Measurements from ENCODE around the gene RNF44.

RNF44 gene

GRCh38 chr5:176534640-176535039 is 2.6 kb downstream of the RNF44 start:
- no peak for DNase-seq

DNA sequence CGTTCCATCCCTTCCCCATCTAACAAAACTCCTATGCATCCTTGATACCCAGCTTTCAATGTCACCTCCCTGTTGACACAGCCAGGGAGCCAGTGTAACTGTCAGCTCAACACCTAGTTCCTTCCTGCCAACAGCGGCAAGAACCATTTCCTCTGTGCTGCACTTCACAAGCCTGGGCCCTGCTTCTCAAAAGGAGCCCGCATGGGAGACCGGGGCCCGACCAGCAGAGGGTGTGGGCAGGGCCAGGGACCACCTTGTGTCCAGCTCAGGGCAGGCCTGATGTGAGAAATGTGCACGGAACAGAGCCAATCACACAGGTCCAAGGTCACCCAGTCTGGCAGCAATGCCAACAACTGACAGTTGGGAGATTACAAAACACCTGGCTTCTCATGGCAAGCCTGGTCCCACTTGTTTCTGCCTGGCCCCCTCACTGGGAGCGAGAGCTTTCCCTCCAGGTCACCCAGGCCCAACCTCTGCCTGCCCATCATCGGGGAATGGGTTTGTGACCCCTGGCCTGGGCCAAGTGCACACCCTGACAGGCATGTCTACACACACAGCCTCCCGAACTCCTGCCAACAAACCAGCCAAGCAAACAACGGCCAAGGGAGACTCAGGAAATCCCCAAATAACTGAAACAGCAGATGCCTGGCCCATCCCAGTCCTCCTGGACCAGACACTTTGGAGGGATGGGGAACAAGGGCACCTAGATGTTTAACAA is 3.1 kb downstream of the RNF44 start:
- peak in 1 of 2 experiments; percentile 51 for DNase-seq

DNA sequence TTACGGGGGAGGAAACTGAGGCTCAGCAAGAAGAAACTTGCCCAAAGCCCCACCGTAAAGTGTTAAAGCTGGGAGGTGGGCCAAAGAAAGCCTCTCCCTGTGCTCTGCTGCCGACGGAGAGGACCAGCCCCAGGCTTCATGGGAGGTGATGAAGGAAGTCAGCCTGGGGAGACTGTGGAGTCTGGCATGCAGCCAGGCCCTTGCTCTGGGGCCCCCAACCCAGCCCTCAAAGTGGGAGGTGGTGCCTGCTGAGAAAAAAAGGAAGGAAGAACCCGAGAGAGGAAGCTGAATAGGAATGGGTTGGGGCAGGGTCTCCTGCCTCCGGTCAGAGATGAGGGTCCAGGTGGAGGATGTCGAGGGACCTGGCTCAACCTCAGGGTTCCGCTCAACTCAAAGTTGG is 3.8 kb downstream of the RNF44 start:
- no peak for DNase-seq

DNA sequence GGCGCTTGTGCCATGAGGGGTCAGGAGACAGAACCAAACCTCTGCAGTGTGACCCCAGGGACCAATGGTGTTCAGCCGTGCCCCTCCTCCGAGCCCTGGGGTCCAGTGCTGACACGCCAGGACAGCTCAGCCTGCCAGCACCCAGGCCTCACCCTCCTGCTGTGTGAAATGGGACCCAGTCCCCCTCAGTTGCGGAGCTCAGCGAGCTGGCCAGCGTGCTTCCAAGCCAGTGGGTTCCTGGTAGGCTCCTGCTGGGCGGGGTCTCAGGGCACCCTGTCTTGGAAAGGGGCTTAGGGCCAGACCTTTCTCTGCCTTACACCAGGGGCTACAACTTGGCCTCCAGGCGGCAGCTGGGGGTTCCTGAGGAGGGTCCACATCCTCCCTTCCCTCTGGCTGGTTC is 4.4 kb downstream of the RNF44 start:
- DNase-seq, result no peak

DNA sequence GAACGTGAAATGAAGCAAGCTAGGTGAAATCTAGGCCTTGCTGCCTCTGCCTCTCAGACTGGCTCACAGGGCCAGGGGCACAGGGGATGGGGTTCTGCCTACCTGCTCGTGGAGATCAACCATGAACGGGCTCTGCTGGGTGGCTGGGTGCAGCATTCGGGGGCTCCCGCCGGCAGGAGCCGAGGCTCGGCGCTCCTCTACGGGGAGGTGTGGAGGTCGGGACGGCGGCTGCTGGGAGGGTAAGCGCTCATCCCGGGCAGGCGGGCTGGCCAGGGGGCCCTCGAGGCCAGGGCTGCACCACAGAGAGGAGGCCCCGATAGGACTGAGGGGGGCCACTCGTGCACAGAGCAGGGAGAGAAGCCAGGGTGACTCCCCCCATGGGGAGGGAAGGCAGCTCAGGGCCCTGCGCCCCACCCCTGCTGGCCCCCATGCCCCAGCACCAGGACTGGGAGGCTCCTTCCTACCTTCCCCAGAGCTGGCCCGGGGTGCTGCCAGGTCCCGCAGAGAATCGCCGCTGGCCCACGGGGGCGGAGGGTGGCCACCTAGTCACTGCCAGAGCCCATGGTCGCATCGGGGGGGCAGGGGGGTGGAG is 5.2 kb downstream of the RNF44 start:
- no peak for DNase-seq

DNA sequence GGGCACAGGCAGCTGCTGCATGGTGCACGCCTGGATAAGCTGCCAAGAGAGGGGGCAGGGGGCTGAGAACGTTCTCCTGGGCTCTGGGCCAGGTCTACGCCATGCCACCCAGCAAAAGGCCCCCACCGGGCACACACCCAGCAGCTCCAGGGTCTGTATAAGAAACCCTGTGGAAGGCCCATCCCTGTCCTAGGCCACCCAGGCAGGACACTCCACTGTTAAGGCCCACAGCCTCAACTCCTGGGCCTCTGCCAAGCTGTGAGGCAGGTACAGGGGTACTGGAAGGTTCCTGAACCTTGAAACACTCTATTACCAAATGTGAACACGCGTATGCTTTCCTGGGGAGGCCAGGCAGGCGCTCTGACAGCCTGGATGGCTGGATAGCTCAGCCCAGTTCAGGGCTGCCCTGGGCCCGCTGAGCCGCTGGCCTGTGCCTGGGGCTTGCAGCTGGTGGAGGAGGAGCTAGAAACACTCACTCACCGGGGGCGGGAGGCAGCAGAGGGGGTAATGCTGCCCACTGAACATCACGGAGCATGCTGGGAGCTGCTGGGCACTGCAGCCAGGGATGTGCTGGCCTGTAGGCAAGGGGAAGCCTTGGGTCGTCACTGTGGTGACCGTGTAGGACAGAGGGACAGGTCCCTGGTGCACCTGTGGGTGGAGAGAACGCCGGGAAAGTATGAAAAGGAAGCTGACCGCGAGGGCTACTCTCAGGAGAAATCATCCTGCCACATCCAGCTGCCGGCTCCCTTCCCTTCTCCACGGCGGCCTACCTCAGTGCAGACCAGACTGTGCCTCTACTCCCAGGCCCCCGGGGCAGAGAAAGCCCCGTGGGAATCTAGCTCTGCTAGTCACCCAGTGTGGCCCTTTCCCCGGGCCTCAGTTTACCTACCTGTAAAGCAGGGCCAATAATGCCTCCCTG is 6.0 kb downstream of the RNF44 start:
- DNase-seq, result peak in 1 of 2 experiments; percentile 49

GRCh38 chr5:176530393-176530982 is 6.7 kb downstream of the RNF44 start:
- no peak for DNase-seq

- peak in 1 of 2 experiments; percentile 39 for DNase-seq
Measured at GRCh38 chr5:176529741-176530141, 7.5 kb downstream of the RNF44 start.

GRCh38 chr5:176529116-176529740 is 8.0 kb downstream of the RNF44 start:
- no peak for DNase-seq

DNA sequence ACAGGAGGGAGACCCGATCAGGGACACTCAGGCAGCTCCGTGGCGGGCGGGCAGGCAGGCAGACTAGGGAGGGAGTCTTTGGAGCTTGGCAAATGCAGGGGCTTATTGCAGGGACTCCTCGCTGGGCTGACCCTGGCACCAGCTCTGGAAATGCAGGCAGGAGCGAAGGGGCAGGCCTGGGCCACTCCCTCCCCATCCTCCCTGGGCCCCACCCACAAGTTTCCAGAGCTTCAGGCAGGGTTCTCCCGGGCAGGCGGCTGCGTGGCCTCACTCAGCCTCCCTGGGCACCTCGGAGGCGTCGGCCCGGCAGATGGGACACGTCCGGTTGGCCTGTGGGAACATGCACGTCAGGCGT is 8.5 kb downstream of the RNF44 start:
- no peak for DNase-seq

- no peak for DNase-seq
Measured at GRCh38 chr5:176528301-176528700, 8.9 kb downstream of the RNF44 start.

DNA sequence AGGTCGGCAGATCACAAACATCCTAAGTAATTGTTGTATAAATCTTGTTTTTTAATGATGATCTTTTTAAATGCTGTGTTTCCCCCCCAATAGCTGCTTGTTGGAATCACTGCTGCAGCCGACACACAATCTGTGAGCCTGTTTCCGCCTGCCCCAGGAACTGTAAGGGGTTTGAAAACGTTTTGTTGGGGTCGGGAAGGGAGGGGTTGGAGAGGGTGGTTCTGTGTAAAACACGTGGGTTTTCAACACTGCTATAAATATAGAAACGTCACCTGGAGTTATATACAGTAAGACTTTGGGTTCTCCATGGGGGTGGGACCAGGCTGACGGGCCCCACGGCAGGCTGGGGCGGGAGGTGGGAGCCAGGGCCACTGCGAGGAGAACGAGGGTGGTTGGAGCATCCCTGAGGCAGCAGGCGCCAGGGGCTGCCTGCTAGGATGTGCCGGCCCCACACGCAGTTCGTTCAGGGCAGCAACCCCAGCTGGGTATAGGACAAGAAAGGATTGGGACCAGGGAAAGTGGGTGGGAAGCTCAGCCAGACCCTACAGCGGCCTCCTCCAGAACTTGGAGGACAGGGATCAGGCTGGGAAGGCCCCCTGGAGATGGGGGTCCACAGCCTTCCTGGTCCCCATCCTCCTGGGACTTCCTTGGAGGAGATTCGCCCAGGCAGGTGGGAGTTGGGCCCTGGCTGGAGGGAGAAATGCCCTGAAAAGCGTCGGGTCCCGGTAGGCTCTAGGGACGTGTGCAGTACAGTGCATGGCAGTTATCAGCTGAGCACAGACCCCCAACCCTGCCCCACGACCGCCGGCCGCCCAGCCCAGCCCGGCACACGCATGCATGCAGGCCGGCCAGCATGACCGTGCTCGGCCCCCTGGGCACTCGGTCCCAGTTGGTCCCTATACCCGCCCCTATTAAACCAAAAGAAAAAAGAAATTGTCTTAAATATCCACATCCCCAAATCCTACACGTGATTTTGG is 9.7 kb downstream of the RNF44 start:
- no peak for DNase-seq

DNA sequence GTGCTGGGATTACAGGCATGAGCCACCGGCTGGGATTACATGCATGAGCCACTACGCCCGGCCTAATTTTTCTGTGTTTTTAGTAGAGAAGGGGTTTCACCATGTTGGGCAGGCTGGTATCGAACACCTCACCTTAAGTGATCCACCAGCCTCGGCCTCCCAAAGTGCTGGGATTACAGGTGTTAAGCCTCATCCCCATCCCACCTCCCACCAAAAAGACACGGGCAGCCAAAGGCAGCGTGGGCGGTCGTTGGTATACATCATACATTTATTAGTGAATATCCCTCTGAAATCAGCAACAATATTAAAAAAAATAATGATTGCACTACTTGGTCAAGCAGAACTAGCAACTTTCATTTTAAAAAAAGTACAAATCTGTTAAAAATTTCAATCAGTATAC is 10.7 kb downstream of the RNF44 start:
- DNase-seq, result no peak

DNA sequence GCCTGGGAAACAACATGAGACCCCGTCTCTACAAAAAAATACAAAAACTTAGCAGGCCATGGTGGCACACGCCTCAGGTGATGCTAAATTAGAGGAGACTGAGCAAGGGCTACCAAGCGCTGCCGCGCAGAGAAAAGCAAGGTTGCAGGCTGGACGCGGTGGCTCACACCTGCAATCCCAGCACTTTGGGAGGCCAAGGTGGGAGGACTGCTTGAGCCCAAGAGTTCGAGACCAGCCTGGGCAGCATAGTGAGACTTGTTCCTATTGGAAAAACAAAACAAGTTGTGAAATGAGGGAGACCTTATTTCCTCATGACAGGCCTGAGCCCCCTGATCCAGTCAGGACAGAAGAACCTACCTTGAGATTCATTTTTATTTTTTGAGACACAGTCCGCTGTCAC is 11.5 kb downstream of the RNF44 start:
- DNase-seq, result no peak

DNA sequence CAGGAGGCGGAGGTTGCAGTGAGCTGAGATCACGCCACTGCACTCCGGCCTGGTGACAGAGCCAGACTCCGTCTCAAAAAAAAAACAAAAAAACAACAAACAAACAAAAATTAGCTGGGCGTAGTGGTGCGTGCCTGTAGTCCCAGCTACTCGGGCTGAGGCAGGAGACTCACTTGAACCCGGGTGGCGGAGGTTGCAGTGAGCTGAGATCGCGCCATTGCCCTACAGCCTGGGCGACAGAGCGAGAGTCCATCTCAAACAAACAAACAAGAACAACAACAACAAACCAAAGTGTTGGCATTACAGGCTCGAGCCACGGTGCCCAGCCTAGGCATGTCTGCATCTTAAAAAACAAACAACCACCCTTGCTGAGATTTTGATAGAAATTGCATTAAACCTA is 12.2 kb downstream of the RNF44 start:
- no peak for DNase-seq

DNA sequence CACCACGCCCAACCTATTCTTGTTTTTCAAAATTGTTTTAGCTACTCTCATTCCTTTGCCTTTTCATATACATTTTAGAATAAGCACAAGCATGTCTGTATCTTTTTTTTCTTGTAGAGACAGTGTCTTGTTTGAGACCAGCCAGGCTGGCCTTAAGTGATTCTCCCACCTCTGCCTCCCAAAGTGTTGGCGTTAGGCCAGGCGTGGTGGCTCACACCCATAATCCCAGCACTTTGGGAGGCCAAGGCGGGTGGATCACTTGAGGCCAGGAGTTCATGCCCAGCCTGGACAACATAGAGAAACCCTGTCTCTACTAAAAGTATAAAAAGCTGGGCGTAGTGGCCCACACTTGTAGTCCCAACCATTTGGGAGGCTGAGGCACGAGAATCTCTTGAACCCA is 13.1 kb downstream of the RNF44 start:
- DNase-seq, result no peak

DNA sequence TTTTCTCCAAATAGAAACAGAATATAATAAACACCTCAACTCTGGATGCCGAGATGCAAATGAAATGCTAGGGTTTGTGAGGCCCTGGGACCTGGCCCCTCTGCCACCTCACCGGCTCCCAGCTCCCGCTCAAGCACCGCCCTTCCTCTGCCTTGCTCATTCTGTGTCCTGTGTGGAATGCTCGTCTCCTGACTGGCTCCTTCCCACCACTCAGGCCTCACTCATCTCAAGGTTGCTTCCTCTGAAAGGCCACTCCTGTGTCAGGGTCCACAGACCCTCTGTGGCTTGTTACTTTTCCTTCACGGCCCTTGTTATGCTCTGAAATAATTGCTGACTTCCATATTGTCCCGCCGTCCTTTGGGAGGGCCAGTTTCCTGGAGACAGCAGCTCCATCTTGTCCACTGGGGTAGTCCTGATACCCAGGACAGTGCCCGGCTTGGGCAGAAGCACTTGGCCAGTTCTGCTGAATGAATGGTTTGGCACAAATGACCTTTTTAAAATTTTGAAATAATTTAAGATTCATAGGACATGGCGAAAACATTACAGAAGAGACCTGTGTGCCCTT is 15.4 kb downstream of the RNF44 start:
- DNase-seq, result no peak

DNA sequence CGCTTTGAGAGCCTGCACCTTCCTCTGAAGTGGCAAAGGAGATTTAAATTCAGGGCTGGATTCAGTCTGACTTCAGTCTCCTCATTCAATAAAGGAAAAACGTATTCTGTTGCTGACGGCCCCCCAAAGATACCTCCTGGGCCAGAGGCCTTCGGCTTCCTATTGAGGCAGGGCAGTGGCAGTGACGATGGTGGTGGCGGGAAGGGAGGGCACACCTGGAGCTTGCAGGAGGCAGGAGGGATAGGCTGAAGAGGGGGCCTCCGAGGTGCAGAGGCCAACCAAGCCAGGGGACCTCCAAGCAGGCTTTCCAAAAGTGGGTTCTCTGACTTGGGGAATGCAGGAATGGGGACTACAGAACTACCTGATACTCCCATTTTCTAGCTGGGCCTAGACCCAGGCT is 15.9 kb downstream of the RNF44 start:
- no peak for DNase-seq

DNA sequence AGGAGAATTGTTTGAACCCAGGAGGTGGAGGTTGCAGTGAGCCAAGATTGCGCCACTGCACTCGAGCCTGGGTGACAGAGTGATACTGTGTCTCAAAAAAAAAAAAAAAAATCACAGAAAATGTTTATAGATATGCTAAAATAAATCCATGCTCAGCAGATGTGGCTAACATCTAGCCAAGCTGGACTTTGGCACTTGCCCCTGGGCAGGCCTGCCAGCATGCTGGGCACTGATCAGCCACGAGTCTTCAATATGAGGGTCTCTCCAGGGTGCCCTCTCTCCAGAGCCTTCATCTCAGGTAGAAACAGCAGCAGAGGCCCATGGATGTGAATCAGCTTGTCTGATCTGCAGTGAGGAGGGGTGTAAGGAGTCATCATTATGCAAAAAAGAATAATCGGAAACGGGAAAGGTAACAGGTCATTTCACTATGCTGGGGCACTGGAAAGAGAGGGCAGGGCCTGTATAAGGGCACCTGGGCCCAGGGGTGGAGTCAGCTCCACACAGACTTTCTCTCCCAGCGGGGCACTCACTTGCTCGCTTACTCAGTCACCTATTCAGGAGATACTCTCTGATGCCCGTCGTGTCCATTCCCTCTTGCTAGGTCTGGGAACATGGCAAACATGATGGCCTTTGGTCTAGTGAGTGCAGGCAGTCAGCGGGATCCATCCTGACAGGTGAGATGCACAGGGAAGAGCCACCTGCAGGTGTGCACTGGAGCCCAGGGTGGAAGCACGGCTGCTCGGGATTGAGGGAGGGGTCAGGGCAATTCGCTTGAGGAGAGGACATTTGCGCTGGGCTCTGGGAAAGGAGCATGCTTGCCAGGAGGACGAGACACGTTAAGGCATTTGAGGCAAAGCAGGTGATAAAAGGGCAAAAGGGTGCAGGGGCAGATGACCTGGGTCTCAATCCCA is 17.1 kb downstream of the RNF44 start:
- no peak for DNase-seq

GRCh38 chr5:176517053-176517661 is 20.0 kb downstream of the RNF44 start:
- DNase-seq, result no peak
